Measurements from ENCODE around the gene TTLL5.

The TTLL5 gene

GRCh38 chr14:75976826-75977581 lies 316.0 kb downstream of the TTLL5 start:
- TF ChIP-seq CTCF (IDR thresholded peaks at IDR 0.05; ENCODE audit: borderline replicate concordance, insufficient read depth, low read depth, low read length) = no peak
- H3K4me3 ChIP-seq (ENCODE audit: low read depth, low read length) = no peak overlapping the region

- H3K4me3 ChIP-seq (ENCODE audit: low read depth, low read length) = no peak overlapping the region
- no peak for TF ChIP-seq CTCF (IDR thresholded peaks at IDR 0.05; ENCODE audit: borderline replicate concordance, insufficient read depth, low read depth, low read length)
Measured at GRCh38 chr14:75977582-75977943, 316.5 kb downstream of the TTLL5 start.

- H3K4me3 ChIP-seq (ENCODE audit: low read depth, low read length) = no peak overlapping the region
Measured at GRCh38 chr14:75978249-75978731, 317.2 kb downstream of the TTLL5 start.

GRCh38 chr14:75979071-75979571 lies 318.1 kb downstream of the TTLL5 start:
- peak; percentile 58 for TF ChIP-seq CTCF (IDR thresholded peaks at IDR 0.05; ENCODE audit: borderline replicate concordance, insufficient read depth, low read depth, low read length)
- H3K4me3 ChIP-seq (ENCODE audit: low read depth, low read length) = no peak overlapping the region

More at GRCh38 chr14:75978249-75978731, 317.2 kb downstream of the TTLL5 start:
- TF ChIP-seq CTCF (IDR thresholded peaks at IDR 0.05; ENCODE audit: borderline replicate concordance, insufficient read depth, low read depth, low read length) = no peak

- no peak for TF ChIP-seq CTCF (IDR thresholded peaks at IDR 0.05; ENCODE audit: borderline replicate concordance, insufficient read depth, low read depth, low read length)
- no peak overlapping the region for H3K4me3 ChIP-seq (ENCODE audit: low read depth, low read length)
Measured at GRCh38 chr14:75979648-75980565, 318.9 kb downstream of the TTLL5 start.

GRCh38 chr14:75980856-75981255 lies 319.8 kb downstream of the TTLL5 start:
- H3K4me3 ChIP-seq (ENCODE audit: low read depth, low read length) = no peak overlapping the region
- no peak for TF ChIP-seq CTCF (IDR thresholded peaks at IDR 0.05; ENCODE audit: borderline replicate concordance, insufficient read depth, low read depth, low read length)

Measured in GM12875 (cell line).